Measurements from ENCODE around the gene LGR5. TPM values are rescaled to one million over a fixed set of nuclear protein-coding genes. Genes with fewer than 3 reads are reported as not detected.

LGR5 gene
- total and polyA plus RNA-seq, 2 of the 13 experiments (the other 11 are each of a cell fraction or from before 2014, with no cell fraction given), result 37.0 to 121 TPM

GRCh38 chr12:71440345-71440762 is 756 bp downstream of the LGR5 start (continued):
- no peak for TF ChIP-seq ZFP41 (CRISPR knock-in tag; IDR thresholded peaks at IDR 0.05; ENCODE audit: borderline replicate concordance)
- no peak for TF ChIP-seq ARNT (IDR thresholded peaks at IDR 0.05)
- TF ChIP-seq ZMAT3 (CRISPR knock-in tag; conservative IDR thresholded peaks at IDR 0.05), result no peak
- peak; percentile 44; the same call in 1 of the 2 replicates for TF ChIP-seq POLR2AphosphoS5 (IDR thresholded peaks at IDR 0.05; ENCODE audit: low read depth, low read length)
- no peak for TF ChIP-seq NCOA5 (CRISPR knock-in tag; IDR thresholded peaks at IDR 0.05)
- TF ChIP-seq ZNF558 (CRISPR knock-in tag; IDR thresholded peaks at IDR 0.05; ENCODE audit: borderline replicate concordance), result no peak
- TF ChIP-seq HNRNPLL (IDR thresholded peaks at IDR 0.05; ENCODE audit: low read depth, low read length, poor library complexity, severe bottlenecking), result peak; percentile 47
- 0 out of 2 replicates have a peak, but pooled peaks have one; percentile 10 for TF ChIP-seq ZNF30 (CRISPR knock-in tag; IDR thresholded peaks at IDR 0.05)
- TF ChIP-seq ZNF235 (CRISPR knock-in tag; IDR thresholded peaks at IDR 0.05; ENCODE audit: borderline replicate concordance), result 0 out of 2 replicates have a peak, but pooled peaks have one; percentile 7
- TF ChIP-seq FOXA1 (IDR thresholded peaks at IDR 0.05), result no peak
- TF ChIP-seq FOXA1 (CRISPR knock-in tag; IDR thresholded peaks at IDR 0.05), result no peak
- TF ChIP-seq ZMYM3 (CRISPR knock-in tag; IDR thresholded peaks at IDR 0.05), result no peak
- 0 out of 2 replicates have a peak, but pooled peaks have one; percentile 13 for TF ChIP-seq ZNF232 (CRISPR knock-in tag; IDR thresholded peaks at IDR 0.05; ENCODE audit: borderline replicate concordance)

GRCh38 chr12:71440763-71441748 is 1.5 kb downstream of the LGR5 start:
- H3K4me1 ChIP-seq (ENCODE audit: insufficient read depth, low read length), result peaks cover 61% of the 10 kb centered on the region
- ATAC-seq (peak; percentile 74), FAIRE-seq (peak; percentile 86), DNase-seq (ENCODE audit: low spot score) (peak; percentile 96)
- H3K27ac ChIP-seq (ENCODE audit: extremely low read length, insufficient read depth, low read length), result peak overlapping the region; percentile 82
- H4K20me1 ChIP-seq (ENCODE audit: insufficient read depth, low read length), result peaks cover 18% of the 10 kb centered on the region
- H3K79me2 ChIP-seq (ENCODE audit: insufficient read depth, low read length), result peaks cover 66% of the 10 kb centered on the region
- H3K36me3 ChIP-seq (replicated peaks in 1 of 2; ENCODE audit: control insufficient read depth in 1 of 2, insufficient read depth in 2 of 2, low read length in 2 of 2), result peaks cover 3 to 6% of the 10 kb centered on the region in 2 experiments; a peak in 3 of 5 replicates
- intact Hi-C loops (cut with micrococcal nuclease; ENCODE audit: unreplicated experiment) (loop anchor here (2.0 to 10.0 kb wide), 4 partner anchors 36 to 306 kb away; no protein-coding TSS in a partner anchor), in situ Hi-C loops (cut with HindIII; ENCODE audit: extremely low pct_ligation_motif_present, low pct_unique_long_range_greater_than_20kb) (no loop called here)
- H3K4me2 ChIP-seq (ENCODE audit: low read depth, low read length), result peak overlapping the region; percentile 91
- CTCF ChIA-PET (ENCODE audit: low intra/inter-chr PET ratio, low total read pairs), result interaction anchor here (2.2 kb wide), 1 partner anchor 25 kb away, joined by 17 read pairs; no protein-coding TSS in a partner anchor
- POLR2A ChIA-PET, result interaction anchor here (0.7 to 2.7 kb wide), 11 partner anchors 8 to 313 kb away, joined by 3 to 19 read pairs (median 4); partner anchors contain the start of gene RAB21
- H2AFZ ChIP-seq (ENCODE audit: low read length), result no peak overlapping the region
- TSS peak; percentile 27 for BruUV-seq (replicated peaks)
- H3K4me3 ChIP-seq (replicated peaks in 1 of 3; ENCODE audit: insufficient read depth in 1 of 3, low read depth in 2 of 3, low read length in 3 of 3), result peak overlapping the region; percentile 90 to 97 (median 91)
- peak overlapping the region; percentile 89 for H3K9ac ChIP-seq (ENCODE audit: insufficient read depth, low read depth, low read length)
- WGBS (ENCODE audit: low lambda C conversion rate), result 1% methylated on average over 22 of the region's 26 CpGs
- peaks cover 15% of the 10 kb centered on the region for H3K9me3 ChIP-seq (ENCODE audit: low read length)
- H3K27me3 ChIP-seq (ENCODE audit: control insufficient read depth in 1 of 2, insufficient read depth in 2 of 2, low read length in 2 of 2), result no peaks in the 10 kb centered on the region; a peak in 2 of 5 replicates
- no peak for TF ChIP-seq TBP (CRISPR knock-in tag; IDR thresholded peaks at IDR 0.05)
- TF ChIP-seq ZNF609 (CRISPR knock-in tag; IDR thresholded peaks at IDR 0.05; ENCODE audit: borderline replicate concordance), result peak; percentile 94
- no peak for TF ChIP-seq CSRNP2 (CRISPR knock-in tag; conservative IDR thresholded peaks at IDR 0.05; ENCODE audit: low read depth)
